Body of pancreas (tissue), 4 donors: ENCODE measurements around the gene UBE4A.

Experiments
- CTCF ChIP-seq, 7 experiments: fragments of 450-650 bp in 4 of 7; fragments of 200-600 bp in 3 of 7; sonication (generic) in 3 of 7; IDR thresholded peaks; one replicate each; pipeline ENCODE4 v1.5.1; 2016 to 2019; ENCODE audit warnings: antibody characterized with exemption in 7 of 7
- POLR2A ChIP-seq, 3 donors: fragments of 450-650 bp; IDR thresholded peaks; one replicate each; pipeline ENCODE4 v1.6.1; 2016; ENCODE audit warnings: antibody characterized with exemption in 3 of 3, mild to moderate bottlenecking in 2 of 3

GRCh38 chr11:118435290-118435892, 76.0 kb downstream of the UBE4A start:
- TF ChIP-seq CTCF (IDR thresholded peaks at IDR 0.05) = no peak
- TF ChIP-seq POLR2A (IDR thresholded peaks at IDR 0.05) = no peak
